ENCODE data around the gene SNX10. TPM values are rescaled to one million over a fixed set of nuclear protein-coding genes. Genes with fewer than 3 reads are reported as not detected.

Gene SNX10
- polyA plus RNA-seq, 3 donors = 14.5 to 18.5 (median 15.4) TPM

- no peak for DNase-seq
Observed at GRCh38 chr7:26292768-26293560, 1.3 kb downstream of the SNX10 start.

GRCh38 chr7:26293569-26294308 lies 2.1 kb downstream of the SNX10 start:
- no peak for DNase-seq

- no peak for DNase-seq
Observed at GRCh38 chr7:26295015-26295414, 3.4 kb downstream of the SNX10 start.

DNA sequence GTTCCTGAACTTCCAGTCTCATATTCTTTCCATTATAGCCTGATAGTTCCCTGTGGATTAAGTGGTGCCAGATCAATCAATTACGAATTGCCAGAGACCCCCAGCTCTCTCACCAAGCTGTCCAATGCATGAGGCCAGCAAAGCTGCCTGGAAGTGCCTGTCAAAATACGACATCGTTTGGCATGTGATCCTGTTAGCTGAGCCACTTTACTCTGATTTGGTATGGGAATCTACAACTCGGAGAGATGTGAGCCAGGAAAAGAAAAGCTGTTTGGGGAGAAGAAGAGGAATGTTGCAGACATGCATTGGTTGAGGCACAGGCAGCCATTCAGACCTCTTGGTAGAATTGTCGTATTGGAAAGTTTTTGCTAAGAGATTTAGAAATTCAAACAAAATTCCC lies 3.9 kb downstream of the SNX10 start:
- DNase-seq = no peak

DNA sequence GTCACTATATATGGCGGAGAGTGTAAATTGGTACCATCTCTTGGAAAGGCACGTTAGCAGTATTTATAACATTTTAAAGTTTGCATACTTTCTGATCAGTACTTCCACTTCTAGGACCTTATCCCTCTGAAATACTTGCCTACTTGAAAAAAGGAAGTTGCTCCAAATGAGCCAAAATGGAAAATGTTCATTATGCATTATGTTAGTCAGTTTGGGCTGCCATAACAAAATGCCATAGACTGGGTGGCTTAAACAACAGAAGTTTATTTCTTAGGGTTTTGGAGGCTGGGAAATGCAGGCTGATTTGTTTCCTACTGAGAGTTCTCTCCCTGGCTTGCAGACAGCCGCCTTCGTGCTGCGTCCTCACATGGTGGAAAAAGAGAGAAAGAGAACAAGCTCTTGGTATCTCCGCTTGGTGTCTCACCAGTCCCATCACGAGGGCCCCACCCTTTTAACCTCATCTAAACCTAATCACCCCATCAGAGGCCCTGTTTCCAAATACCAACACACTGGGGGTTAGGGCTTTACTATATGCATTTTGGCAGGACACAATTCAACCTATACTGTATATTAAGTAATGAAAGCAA lies 6.9 kb downstream of the SNX10 start:
- DNase-seq = no peak

DNA sequence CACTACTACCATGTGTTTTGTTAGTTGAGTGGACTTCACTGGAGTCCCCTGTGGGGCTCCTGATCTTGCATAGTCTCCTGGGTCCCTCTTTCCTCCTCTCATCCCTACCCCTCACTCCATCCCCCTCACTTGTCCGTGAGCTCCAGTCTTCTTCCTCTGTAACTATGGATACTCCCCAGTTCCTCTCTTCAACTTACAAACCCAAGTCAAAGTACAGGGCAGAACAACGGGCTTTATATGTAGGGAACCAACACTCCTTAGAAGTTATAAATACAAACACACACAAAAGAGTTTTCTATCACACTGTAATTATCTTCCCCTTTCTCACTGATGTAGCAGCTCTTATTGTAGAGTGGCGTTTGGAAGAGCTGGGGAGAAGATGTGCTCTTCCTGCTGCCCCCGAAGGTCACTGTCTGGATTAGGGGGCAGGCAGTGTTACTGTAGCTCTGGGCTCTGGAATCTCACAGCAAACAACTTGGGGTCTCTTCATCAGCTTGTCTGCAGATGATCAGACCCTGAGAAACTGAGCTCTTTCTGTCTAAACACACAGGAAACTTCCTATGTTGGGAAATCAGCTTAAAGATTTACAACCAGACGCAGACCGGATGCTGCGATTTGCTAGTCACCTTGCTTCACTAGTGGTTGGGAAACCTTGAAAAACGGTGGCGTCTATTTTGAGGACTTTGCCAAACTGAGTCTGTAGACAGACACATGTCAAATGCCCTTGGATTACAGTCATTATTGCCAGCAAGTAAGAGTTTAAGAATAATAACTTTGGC lies 13.6 kb downstream of the SNX10 start:
- DNase-seq = no peak

DNA sequence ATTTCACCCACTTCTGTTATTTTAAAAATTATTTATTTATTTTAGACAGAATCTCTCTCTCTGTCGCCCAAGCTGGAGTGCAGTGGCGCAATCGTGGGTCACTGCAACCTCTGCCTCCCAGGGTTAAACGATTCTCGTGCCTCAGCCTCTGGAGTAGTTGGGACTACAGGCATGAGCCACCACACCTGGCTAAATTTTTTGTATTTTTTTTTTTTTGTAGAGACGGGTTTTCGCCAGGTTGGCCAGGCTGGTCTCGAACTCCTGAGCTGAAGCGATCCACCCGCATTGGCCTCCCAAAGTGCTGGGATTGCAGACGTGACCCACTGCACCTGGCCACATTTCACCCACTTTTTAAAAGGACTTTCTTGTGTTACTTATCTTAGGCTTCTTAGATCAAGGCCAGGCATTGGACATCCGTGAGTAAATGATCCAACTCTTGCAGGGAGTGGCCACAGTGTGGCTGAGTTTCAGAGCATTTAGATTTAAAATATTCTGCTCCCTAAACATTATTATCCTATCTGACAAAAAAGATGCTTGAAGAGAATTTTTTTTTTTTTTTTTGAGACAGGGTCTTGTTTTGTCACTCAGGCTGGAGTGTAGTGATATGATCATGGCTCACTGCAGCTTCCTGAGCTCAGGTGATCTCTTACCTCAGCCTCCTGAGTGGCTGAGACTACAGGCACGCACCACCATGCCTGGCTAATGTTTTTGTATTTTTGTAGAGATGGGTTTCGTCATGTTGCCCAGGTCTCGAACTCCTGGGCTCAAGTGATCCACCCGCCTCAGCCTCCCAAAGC lies 14.4 kb downstream of the SNX10 start:
- no peak for DNase-seq

DNA sequence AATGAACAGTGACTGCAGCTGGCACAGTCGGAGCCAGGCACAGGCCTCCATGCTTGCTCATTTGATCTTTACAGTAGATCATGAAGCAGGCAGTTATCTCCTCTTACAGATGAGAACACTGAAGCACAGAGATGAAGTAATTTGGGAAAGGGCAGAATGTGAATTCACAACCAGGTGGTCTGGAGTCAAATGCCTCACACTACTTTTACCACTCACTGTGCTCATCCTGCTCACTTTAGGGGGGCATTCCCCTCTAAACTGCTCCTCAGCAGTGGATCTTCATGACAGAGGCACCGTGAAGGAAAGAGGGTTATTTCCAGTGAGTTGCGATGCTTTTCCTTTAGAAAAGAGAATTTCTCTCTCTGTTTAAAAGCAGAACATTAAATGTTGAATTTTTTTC lies 15.1 kb downstream of the SNX10 start:
- DNase-seq = no peak

DNA sequence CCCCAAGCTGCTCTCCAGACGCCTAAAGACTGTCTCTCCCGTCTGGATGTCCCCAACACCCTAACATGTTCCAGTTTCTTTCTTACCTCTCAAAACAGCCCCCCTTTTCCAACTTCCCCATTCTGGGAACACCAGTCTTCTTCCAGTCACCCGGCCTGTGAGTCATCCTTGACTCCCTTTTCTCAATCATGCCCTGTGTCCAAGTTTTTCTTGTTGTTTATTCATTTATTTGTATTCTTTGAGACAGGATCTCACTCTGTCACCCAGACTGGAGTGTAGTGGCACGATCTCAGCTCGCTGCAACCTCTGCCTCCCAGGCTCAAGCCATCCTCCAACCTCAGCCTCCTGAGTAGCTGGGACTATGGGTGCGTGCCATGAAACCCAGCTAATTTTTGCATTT lies 15.6 kb downstream of the SNX10 start:
- DNase-seq = no peak

DNA sequence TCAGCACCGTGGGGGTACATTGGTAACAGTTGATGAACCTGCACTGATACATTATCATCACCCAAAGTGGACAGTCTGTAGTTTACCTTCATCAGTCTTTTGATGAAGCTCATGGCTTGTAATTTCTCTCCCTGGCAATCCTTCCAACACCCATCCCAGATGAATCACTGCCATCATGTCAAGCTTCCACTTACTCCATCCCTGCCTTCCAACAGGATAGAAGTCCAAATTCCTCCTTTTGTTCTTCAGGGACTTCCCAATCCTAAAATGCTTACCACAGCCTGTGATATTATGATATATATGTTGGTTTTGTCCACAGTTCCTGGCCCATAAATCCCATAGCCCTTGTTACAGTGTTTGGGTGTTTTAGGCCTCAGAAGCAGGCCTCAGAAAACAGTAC lies 16.1 kb downstream of the SNX10 start:
- DNase-seq = no peak

DNA sequence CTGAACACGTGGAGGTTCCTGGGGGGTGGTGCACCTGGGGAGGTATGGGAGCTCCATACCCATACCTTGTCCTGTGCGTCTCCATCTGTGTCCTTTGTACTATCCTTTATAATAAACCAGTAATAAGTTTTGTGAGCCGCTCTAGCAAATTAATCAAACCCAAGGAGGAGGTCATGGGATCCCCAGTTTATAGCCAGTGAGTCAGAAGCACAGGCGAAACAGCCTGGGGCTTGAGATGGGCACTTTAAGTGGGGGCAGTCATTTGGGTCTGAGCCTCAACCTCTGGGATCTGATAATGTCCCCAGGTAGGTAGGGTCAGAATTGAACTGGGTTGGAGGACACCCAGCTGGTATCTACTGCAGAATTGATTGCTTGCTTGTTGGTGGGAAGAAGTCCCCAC lies 16.9 kb downstream of the SNX10 start:
- no peak for DNase-seq

DNA sequence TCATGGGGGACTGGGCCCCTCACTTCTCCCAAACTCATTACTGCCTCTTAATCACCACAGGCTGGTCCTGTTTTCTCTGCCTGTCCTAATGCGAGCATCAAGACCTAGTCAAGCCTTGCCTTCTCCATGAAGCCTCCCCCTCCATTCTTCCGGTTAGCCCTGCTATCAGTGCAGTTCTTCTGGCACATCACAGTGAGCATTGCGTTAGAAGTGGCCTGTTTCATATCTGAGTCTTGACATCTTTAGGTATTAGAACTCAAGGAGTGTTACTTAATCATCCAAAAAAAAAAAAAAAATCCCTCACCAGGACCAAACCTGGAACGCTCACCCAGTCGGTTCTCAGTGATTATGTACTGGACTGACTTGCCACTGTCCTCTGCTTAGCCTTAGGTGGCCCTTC lies 17.4 kb downstream of the SNX10 start:
- DNase-seq = no peak

DNA sequence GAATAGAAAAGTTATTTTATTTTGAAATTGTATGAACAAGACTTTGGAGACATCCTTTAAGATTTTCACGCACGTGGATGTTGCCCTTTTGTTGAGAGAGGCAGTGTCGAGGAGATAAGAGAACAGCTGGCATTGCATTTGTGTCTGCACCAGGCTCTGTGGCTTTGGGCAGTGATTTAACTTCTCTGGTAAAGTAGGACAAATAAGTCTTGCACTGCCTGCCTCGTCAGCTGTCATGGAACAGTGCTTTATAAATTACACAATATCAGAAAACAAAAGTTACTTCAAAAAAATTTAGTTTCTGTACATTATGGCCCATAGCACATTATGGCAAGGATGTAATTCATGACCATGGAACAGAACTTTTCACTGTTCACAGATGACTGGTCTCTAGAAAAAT lies 20.1 kb downstream of the SNX10 start:
- DNase-seq = no peak

GRCh38 chr7:26317211-26317610 lies 25.5 kb downstream of the SNX10 start:
- DNase-seq = no peak

DNA sequence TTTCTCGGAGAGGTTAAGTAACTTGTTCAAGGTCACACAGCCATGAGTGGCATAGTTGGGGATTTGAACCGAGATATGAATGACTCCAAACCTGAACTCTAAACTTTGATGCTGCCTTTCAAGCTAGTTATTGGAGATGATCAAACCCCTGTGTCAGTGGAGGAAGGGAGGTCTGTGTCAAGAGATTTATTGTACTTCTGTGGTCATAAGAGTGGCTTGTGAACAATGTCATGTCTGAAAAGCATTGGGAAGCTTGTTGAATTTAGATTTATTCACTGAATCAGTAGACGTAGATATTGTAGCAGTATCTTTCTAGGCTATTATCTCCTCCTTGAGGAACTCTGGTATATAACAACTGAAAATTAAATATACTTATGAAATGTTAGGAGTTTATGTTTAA lies 27.3 kb downstream of the SNX10 start:
- DNase-seq = no peak

GRCh38 chr7:26319636-26320035 lies 28.0 kb downstream of the SNX10 start:
- DNase-seq = no peak

DNA sequence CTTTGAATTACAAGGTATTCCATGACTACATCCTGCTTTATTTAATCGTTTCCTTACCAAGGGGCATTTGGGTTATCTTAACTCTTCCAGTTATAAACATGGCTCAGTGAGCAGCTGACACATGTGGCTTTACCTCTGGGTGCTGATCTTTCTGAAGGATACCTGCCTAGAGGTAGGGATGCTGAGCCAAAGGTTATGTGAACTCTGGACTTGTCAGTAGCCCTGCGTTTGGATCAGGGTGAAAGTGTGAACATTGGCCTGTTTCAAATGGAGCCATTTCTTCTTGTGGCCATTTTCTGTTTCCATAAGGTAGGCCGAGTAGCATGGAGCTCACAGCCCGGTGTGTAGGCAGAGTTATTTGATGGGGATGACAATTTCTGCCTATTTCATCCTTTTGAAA lies 29.2 kb downstream of the SNX10 start:
- no peak for DNase-seq

DNA sequence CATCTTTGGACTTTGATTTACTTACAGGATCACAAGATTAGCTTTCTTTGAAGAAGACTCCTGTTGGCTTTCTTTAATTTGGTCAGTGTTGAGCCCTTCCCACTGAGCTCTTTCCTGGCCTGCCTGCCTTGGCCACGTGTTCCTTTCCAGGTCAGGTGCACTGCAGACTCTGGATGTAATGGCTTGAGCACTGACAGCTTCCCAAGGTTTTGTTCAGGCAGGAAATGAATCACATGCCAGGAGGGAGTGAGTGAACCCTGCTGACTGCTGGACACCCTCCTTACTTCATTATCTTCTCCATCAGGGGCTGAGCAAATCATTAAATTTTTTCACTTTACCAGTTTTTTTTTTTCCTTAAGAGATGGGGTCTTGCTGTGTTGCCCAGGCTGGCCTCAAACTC lies 29.8 kb downstream of the SNX10 start:
- DNase-seq = no peak

DNA sequence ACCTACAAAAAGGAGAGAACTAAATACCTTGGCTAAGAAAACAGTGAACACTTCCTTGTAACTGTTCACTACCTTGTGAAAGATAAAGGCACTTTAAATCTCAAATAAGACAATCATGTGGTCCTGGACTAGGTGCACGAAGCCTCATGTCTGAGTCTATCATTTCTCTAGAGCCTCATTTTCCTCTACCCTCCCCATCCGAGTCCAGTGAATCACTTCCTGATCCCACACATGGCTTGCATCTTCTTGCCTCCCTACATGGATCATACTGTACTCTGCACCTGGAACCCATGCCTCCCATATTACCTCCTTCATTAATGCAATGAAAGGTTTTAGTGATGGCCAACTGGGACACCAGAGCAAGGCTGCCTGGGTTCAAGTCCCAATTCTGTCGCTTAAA lies 34.5 kb downstream of the SNX10 start:
- DNase-seq = no peak

- DNase-seq = no peak
Observed at GRCh38 chr7:26328498-26329390, 37.1 kb downstream of the SNX10 start.
